T-cell (primary cell): ENCODE data around the gene LSG1. TPM values are rescaled to one million over a fixed set of nuclear protein-coding genes. Genes with fewer than 3 reads are reported as not detected.

Experiments used
- ATAC-seq, 4 experiments: fragments of 200-7000 bp in 3 of 4; fragments of 150-1000 bp in 1 of 4; cut with Tn5 transposase; replicated peaks in 1 of 4; 1 replicate in 3 of 4; 2 replicates in 1 of 4; pipeline ENCODE4 v1.10.0; 2021; ENCODE audit warnings: moderate library complexity in 3 of 4, mild to moderate bottlenecking in 2 of 4, moderate number of reproducible peaks in 1 of 4
- CTCF ChIA-PET, 2 donors: fragments of 300-600 bp; sonication (Branson Sonifier 250); formaldehyde crosslinking; loops; one replicate each; lab custom pipeline; 2022; ENCODE audit warnings: antibody characterized with exemption in 2 of 2; lab: Charles Lee
- POLR2A ChIA-PET, 2 donors: fragments of 300-600 bp; sonication (Branson Sonifier 250); formaldehyde crosslinking; loops; one replicate each; lab custom pipeline; 2022; ENCODE audit warnings: antibody characterized with exemption in 2 of 2; lab: Charles Lee
- DNase-seq, 35 experiments: peaks; one replicate each; pipeline versions ENCODE4 v3.0.0 to v3.0.0-alpha.2; 2013 to 2023
- H3K27ac ChIP-seq: one replicate; pipeline ENCODE4 v1.5.1; 2013; ENCODE audit warnings: low read length
- H3K27me3 ChIP-seq, 2 experiments: replicated peaks in 1 of 2; 1 replicate in 1 of 2; 2 replicates in 1 of 2; pipeline versions ENCODE4 v1.6.1 to v1.7.0; 2013; ENCODE audit warnings: low read length in 1 of 2, mixed read lengths in 1 of 2; ENCODE audit not compliant: control insufficient read depth in 2 of 2, insufficient read depth in 2 of 2; ENCODE audit errors: extremely low read depth in 1 of 2
- H3K36me3 ChIP-seq, 2 donors: 1 replicate in 1 of 2; 2 replicates in 1 of 2; pipeline versions ENCODE4 v1.6.1 to v1.7.0; 2013; ENCODE audit warnings: low read length in 1 of 2; ENCODE audit not compliant: control insufficient read depth in 2 of 2, insufficient read depth in 1 of 2; ENCODE audit errors: extremely low read depth in 1 of 2
- H3K4me1 ChIP-seq, 2 experiments: 1 replicate in 1 of 2; 2 replicates in 1 of 2; pipeline versions ENCODE4 v1.6.1 to v1.7.0; 2013; ENCODE audit warnings: low read length in 2 of 2, mixed read lengths in 1 of 2; ENCODE audit not compliant: insufficient read depth in 2 of 2, control insufficient read depth in 1 of 2; ENCODE audit errors: extremely low read depth in 1 of 2
- H3K4me3 ChIP-seq, 2 donors: 1 replicate in 1 of 2; 2 replicates in 1 of 2; pipeline versions ENCODE4 v1.5.1 to v1.7.0; 2013; ENCODE audit warnings: mild to moderate bottlenecking in 2 of 2, low read length in 1 of 2, moderate library complexity in 1 of 2; ENCODE audit not compliant: control insufficient read depth in 1 of 2; ENCODE audit errors: extremely low read depth in 1 of 2
- H3K9me3 ChIP-seq: 2 replicates; pipeline ENCODE4 v1.7.0; 2013
- H3K27ac Mint-ChIP-seq, 2 donors: one replicate each; pipeline ENCODE4 v1.8.0; 2020 to 2021; ENCODE audit warnings: mild to moderate bottlenecking in 2 of 2, mixed read lengths in 2 of 2
- H3K27me3 Mint-ChIP-seq, 2 donors: one replicate each; pipeline ENCODE4 v1.8.0; 2021 to 2022; ENCODE audit warnings: mixed read lengths in 2 of 2
- H3K36me3 Mint-ChIP-seq: one replicate; pipeline ENCODE4 v1.8.0; 2021; ENCODE audit warnings: mixed read lengths
- H3K4me1 Mint-ChIP-seq, 3 donors: one replicate each; pipeline ENCODE4 v1.8.0; 2020 to 2022; ENCODE audit warnings: mixed read lengths in 3 of 3, mild to moderate bottlenecking in 1 of 3
- H3K4me3 Mint-ChIP-seq, 3 donors: one replicate each; pipeline ENCODE4 v1.8.0; 2020 to 2022; ENCODE audit warnings: mild to moderate bottlenecking in 3 of 3, mixed read lengths in 3 of 3, moderate library complexity in 3 of 3
- H3K9me3 Mint-ChIP-seq, 3 donors: one replicate each; pipeline ENCODE4 v1.8.0; 2020 to 2022; ENCODE audit warnings: mixed read lengths in 3 of 3
- WGBS: methylation state at CpG from one replicate; pipeline ENCODE4 v1.1.5; 2013; ENCODE audit warnings: missing lambda C conversion rate; ENCODE audit not compliant: insufficient coverage; 5-methylcytosine and 5-hydroxymethylcytosine counted together
- total RNA-seq, 35 experiments: library from RNA in 6 of 35; stranded (reverse) in 6 of 35; fragments of 120-200 nt in 1 of 35; gene quantifications; one replicate each; pipeline versions ENCODE4 v1.2.1 to v1.2.4 and lab custom pipeline; 2013 to 2026

Gene LSG1
- total RNA-seq, 5 donors from 2014 or later (not counting 1 experiment from before 2014, with no cell fraction given): 40.0 to 83.5 (median 49.5) TPM

GRCh38 chr3:194615226-194615625 is 56.8 kb downstream of the LSG1 start:
- no peak for ATAC-seq
- Mint-ChIP-seq H3K27ac (no peak overlapping the region), H3K4me3 (no peak overlapping the region), H3K27me3 (no peaks in the 10 kb centered on the region), H3K4me1 (no peaks in the 10 kb centered on the region), H3K36me3 (peaks cover 3% of the 10 kb centered on the region), H3K9me3 (no peaks in the 10 kb centered on the region)
- ChIA-PET CTCF (interaction anchor here (0.7 kb wide), 2 partner anchors 13 to 62 kb away, joined by 3 to 4 read pairs; no protein-coding TSS in a partner anchor), POLR2A (no interaction called here)
- no peaks in the 10 kb centered on the region for H3K27me3 ChIP-seq
- 90% methylated on average over 11 of the region's 11 CpGs for WGBS
- no peaks in the 10 kb centered on the region for H3K9me3 ChIP-seq
- no peak for DNase-seq
- H3K27ac ChIP-seq: no peak overlapping the region
- no peaks in the 10 kb centered on the region for H3K4me1 ChIP-seq
- no peak overlapping the region for H3K4me3 ChIP-seq
- no peaks in the 10 kb centered on the region for H3K36me3 ChIP-seq

- Histone ChIP-seq H3K9me3 (no peaks in the 10 kb centered on the region), H3K4me3 (no peak overlapping the region), H3K4me1 (no peaks in the 10 kb centered on the region), H3K36me3 (no peaks in the 10 kb centered on the region), H3K27me3 (no peaks in the 10 kb centered on the region), H3K27ac (no peak overlapping the region)
- Mint-ChIP-seq H3K9me3 (no peaks in the 10 kb centered on the region), H3K36me3 (peaks cover 3% of the 10 kb centered on the region), H3K27me3 (no peaks in the 10 kb centered on the region), H3K4me3 (no peak overlapping the region), H3K4me1 (no peaks in the 10 kb centered on the region), H3K27ac (no peak overlapping the region)
- ChIA-PET POLR2A (no interaction called here), CTCF (no interaction called here)
- DNase-seq (no peak), ATAC-seq (no peak)
- WGBS: 100% methylated on average over 2 of the region's 8 CpGs
Observed at GRCh38 chr3:194612221-194612620, 59.8 kb downstream of the LSG1 start.

- Histone ChIP-seq H3K36me3 (no peaks in the 10 kb centered on the region), H3K27me3 (no peaks in the 10 kb centered on the region), H3K4me3 (no peak overlapping the region), H3K27ac (no peak overlapping the region), H3K4me1 (no peaks in the 10 kb centered on the region), H3K9me3 (no peaks in the 10 kb centered on the region)
- Mint-ChIP-seq H3K9me3 (no peaks in the 10 kb centered on the region), H3K4me1 (no peaks in the 10 kb centered on the region), H3K36me3 (peaks cover 3% of the 10 kb centered on the region), H3K27ac (no peak overlapping the region), H3K4me3 (no peak overlapping the region), H3K27me3 (no peaks in the 10 kb centered on the region)
- 80% methylated on average over 1 of the region's 3 CpGs for WGBS
- ATAC-seq: no peak
- CTCF ChIA-PET: no interaction called here
- POLR2A ChIA-PET: no interaction called here
- DNase-seq: no peak
Observed at GRCh38 chr3:194610689-194611088, 61.3 kb downstream of the LSG1 start.

GRCh38 chr3:194609601-194610000 is 62.4 kb downstream of the LSG1 start:
- no peak for ATAC-seq
- WGBS: 93% methylated on average over 13 of the region's 13 CpGs
- H3K27ac Mint-ChIP-seq: no peak overlapping the region

DNA sequence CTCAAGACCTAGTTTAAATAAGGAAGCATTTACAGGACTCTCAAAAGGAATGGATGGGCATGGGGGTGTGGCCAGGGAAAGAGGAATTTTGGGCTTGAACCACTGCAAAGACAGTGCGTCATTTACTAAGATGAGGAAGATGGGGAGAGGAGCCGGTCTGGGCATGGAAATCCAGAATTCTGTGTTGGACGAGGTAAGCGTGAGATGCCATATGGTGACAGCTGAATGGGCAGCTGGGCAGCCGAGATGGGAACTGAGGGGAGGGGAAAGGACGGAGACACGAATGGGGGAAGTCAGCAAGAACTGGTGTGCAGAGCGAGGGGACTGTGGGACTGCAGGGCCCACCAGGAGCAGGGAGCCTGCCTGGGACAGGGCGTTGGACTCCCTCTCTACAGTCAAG is 63.0 kb downstream of the LSG1 start:
- Mint-ChIP-seq H3K4me3 (no peak overlapping the region), H3K36me3 (no peaks in the 10 kb centered on the region), H3K27me3 (no peaks in the 10 kb centered on the region), H3K27ac (no peak overlapping the region), H3K4me1 (no peaks in the 10 kb centered on the region), H3K9me3 (no peaks in the 10 kb centered on the region)
- Histone ChIP-seq H3K27me3 (no peaks in the 10 kb centered on the region), H3K27ac (no peak overlapping the region), H3K9me3 (no peaks in the 10 kb centered on the region), H3K4me3 (no peak overlapping the region), H3K36me3 (no peaks in the 10 kb centered on the region), H3K4me1 (no peaks in the 10 kb centered on the region)
- no peak for ATAC-seq
- DNase-seq: no peak
- POLR2A ChIA-PET: no interaction called here
- CTCF ChIA-PET: interaction anchor here in 1 of 2 donors (0.6 kb wide), 1 partner anchor 193 kb away, joined by 3 read pairs; no protein-coding TSS in a partner anchor
- 90% methylated on average over 5 of the region's 9 CpGs for WGBS

More at GRCh38 chr3:194609601-194610000, 62.4 kb downstream of the LSG1 start:
- Histone ChIP-seq H3K9me3 (no peaks in the 10 kb centered on the region), H3K4me1 (no peaks in the 10 kb centered on the region), H3K4me3 (no peak overlapping the region), H3K27me3 (no peaks in the 10 kb centered on the region), H3K27ac (no peak overlapping the region), H3K36me3 (no peaks in the 10 kb centered on the region)
- Mint-ChIP-seq H3K9me3 (no peaks in the 10 kb centered on the region), H3K27me3 (no peaks in the 10 kb centered on the region), H3K4me3 (no peak overlapping the region), H3K4me1 (no peaks in the 10 kb centered on the region), H3K36me3 (no peaks in the 10 kb centered on the region)
- DNase-seq: no peak
- CTCF ChIA-PET: no interaction called here
- POLR2A ChIA-PET: no interaction called here

DNA sequence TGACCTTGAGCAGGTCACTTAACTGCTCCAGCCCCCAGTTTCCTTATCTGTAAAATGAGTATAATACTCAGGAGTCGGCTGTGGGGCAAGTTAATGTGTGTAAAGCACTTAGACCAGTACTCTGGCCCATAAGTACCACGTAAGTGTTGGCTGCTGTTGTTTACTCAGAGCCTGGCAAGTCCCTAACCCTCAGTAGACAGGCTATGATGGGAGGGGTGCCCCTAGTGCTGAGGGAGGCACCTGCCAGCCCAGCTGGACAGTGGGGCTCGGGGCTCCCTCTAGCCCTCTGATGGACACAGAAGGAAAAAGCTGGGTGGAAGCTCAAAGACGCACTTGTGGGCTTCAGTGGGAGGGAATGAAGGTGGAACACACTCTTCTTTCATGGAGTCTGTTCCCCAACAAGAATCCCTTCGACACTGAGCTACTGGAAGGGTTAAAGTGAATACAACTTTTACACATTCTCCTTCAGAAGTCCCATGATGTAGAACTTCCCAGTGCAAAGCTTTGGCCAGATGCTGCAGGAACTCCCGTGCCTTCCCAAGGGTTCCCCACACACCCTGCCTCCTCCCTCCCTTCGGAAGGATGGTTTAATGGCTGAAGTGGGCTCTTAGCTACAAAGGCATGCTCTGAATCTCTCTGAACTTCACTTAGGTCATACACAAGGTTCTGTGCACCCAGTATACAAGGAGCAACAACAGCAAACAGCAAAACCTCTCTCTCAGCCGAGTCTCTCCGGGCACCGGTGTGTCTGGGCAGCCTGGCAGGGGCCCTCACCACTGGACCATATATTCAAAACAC is 64.2 kb downstream of the LSG1 start:
- no peaks in the 10 kb centered on the region for H3K27me3 ChIP-seq
- H3K9me3 ChIP-seq: no peaks in the 10 kb centered on the region
- no peak for DNase-seq
- Mint-ChIP-seq H3K27me3 (no peaks in the 10 kb centered on the region), H3K4me3 (no peak overlapping the region), H3K27ac (no peak overlapping the region), H3K4me1 (no peaks in the 10 kb centered on the region), H3K36me3 (no peaks in the 10 kb centered on the region), H3K9me3 (no peaks in the 10 kb centered on the region)
- WGBS: 94% methylated on average over 4 of the region's 10 CpGs
- H3K27ac ChIP-seq: no peak overlapping the region
- no peak overlapping the region for H3K4me3 ChIP-seq
- ChIA-PET POLR2A (no interaction called here), CTCF (interaction anchor here (0.6 to 0.7 kb wide), 2 partner anchors 25 to 284 kb away, joined by 3 to 5 read pairs; no protein-coding TSS in a partner anchor)
- ATAC-seq: no peak
- H3K4me1 ChIP-seq: no peaks in the 10 kb centered on the region
- H3K36me3 ChIP-seq: no peaks in the 10 kb centered on the region
